GM21576 (cell line): Measurements from ENCODE around the gene ZSCAN25.
"Not testable (repeated sequence)": the region's sequence is repeated elsewhere in the genome, so short reads cannot be mapped to it uniquely, and the experiment has no call there.

ENCODE experiments used
- ATAC-seq: cut with Tn5 transposase; IDR thresholded peaks from one replicate; pipeline ENCODE4 v1.9.1; 2021; ENCODE audit warnings: mild to moderate bottlenecking, moderate library complexity; ENCODE audit not compliant: unreplicated experiment

ZSCAN25 gene

GRCh38 chr7:99644431-99644830 is 27.7 kb downstream of the ZSCAN25 start:
- ATAC-seq: no peak

- no peak for ATAC-seq
Observed at GRCh38 chr7:99645590-99645989, 28.8 kb downstream of the ZSCAN25 start.

GRCh38 chr7:99648843-99649242 is 32.1 kb downstream of the ZSCAN25 start:
- ATAC-seq: no peak

GRCh38 chr7:99651290-99651689 is 34.5 kb downstream of the ZSCAN25 start:
- ATAC-seq: no peak

- ATAC-seq: no peak
Observed at GRCh38 chr7:99652671-99653070, 35.9 kb downstream of the ZSCAN25 start.

GRCh38 chr7:99653269-99653668 is 36.5 kb downstream of the ZSCAN25 start:
- ATAC-seq: not testable (repeated sequence)

- ATAC-seq: no peak
Observed at GRCh38 chr7:99653754-99654153, 37.0 kb downstream of the ZSCAN25 start.

GRCh38 chr7:99654626-99655025 is 37.9 kb downstream of the ZSCAN25 start:
- not testable (repeated sequence) for ATAC-seq

- not testable (repeated sequence) for ATAC-seq
Observed at GRCh38 chr7:99657879-99658278, 41.1 kb downstream of the ZSCAN25 start.

- no peak for ATAC-seq
Observed at GRCh38 chr7:99665312-99666012, 48.7 kb downstream of the ZSCAN25 start.

GRCh38 chr7:99666013-99666395 is 49.3 kb downstream of the ZSCAN25 start:
- no peak for ATAC-seq

- no peak for ATAC-seq
Observed at GRCh38 chr7:99667179-99667578, 50.4 kb downstream of the ZSCAN25 start.

- no peak for ATAC-seq
Observed at GRCh38 chr7:99668541-99668940, 51.8 kb downstream of the ZSCAN25 start.

GRCh38 chr7:99669782-99670181 is 53.0 kb downstream of the ZSCAN25 start:
- no peak for ATAC-seq

GRCh38 chr7:99672573-99672972 is 55.8 kb downstream of the ZSCAN25 start:
- ATAC-seq: no peak

GRCh38 chr7:99674995-99675742 is 58.4 kb downstream of the ZSCAN25 start:
- no peak for ATAC-seq

GRCh38 chr7:99677013-99677647 is 60.4 kb downstream of the ZSCAN25 start:
- ATAC-seq: no peak

GRCh38 chr7:99677648-99678045 is 60.9 kb downstream of the ZSCAN25 start:
- no peak for ATAC-seq

GRCh38 chr7:99679032-99679399 is 62.3 kb downstream of the ZSCAN25 start:
- no peak for ATAC-seq

- ATAC-seq: no peak
Observed at GRCh38 chr7:99679400-99680191, 62.9 kb downstream of the ZSCAN25 start, which contains the start of gene CYP3A5. Gene CYP3A5, minus strand, starts transcription at chr7:99679996. Its CDS starts 100 bp downstream, at chr7:99679896.
